Stimulated activated effector memory CD8-positive, alpha-beta T cell treated with anti-CD3 and anti-CD28 coated beads, Interleukin-12 subunit alpha, Interleukin-12 subunit beta, amount 100 ng/mL, for 72 hours (primary cell): Measurements from ENCODE around the gene BSX.
A peak's percentile ranks its signal among the peaks of the same experiment; 100 is the strongest.

ENCODE experiments used
- ATAC-seq: fragments of 150-1000 bp; cut with Tn5 transposase; 2 replicates; pipeline ENCODE4 v1.10.0; 2021
- DNase-seq, 2 donors: peaks; one replicate each; pipeline ENCODE4 v3.0.0; 2021 to 2022; ENCODE audit warnings: low spot score in 2 of 2
- H3K27ac Mint-ChIP-seq: one replicate; pipeline ENCODE4 v1.8.0; 2022; ENCODE audit warnings: mild to moderate bottlenecking, mixed read lengths
- H3K36me3 Mint-ChIP-seq: one replicate; pipeline ENCODE4 v1.8.0; 2022; ENCODE audit warnings: mild to moderate bottlenecking, mixed read lengths
- H3K4me1 Mint-ChIP-seq: one replicate; pipeline ENCODE4 v1.8.0; 2022; ENCODE audit warnings: mixed read lengths
- H3K4me3 Mint-ChIP-seq: one replicate; pipeline ENCODE4 v1.8.0; 2022; ENCODE audit warnings: mild to moderate bottlenecking, mixed read lengths
- H3K9me3 Mint-ChIP-seq: one replicate; pipeline ENCODE4 v1.8.0; 2022; ENCODE audit warnings: mixed read lengths

The BSX gene

GRCh38 chr11:122978299-122978620 is 3.4 kb downstream of the BSX start:
- H3K27ac Mint-ChIP-seq, result no peak overlapping the region
- DNase-seq (no peak), ATAC-seq (no peak)
- H3K4me3 Mint-ChIP-seq, result no peak overlapping the region
- peaks cover 5% of the 10 kb centered on the region for H3K36me3 Mint-ChIP-seq
- peaks cover 56% of the 10 kb centered on the region for H3K4me1 Mint-ChIP-seq
- H3K9me3 Mint-ChIP-seq, result peaks cover 5% of the 10 kb centered on the region

GRCh38 chr11:122977470-122978298 is 4.0 kb downstream of the BSX start:
- H3K4me1 Mint-ChIP-seq, result peaks cover 50% of the 10 kb centered on the region
- ATAC-seq (peak; percentile 38), DNase-seq (peak in 1 of 2 donors; percentile 54)
- peaks cover 5% of the 10 kb centered on the region for H3K36me3 Mint-ChIP-seq
- H3K27ac Mint-ChIP-seq, result no peak overlapping the region
- H3K9me3 Mint-ChIP-seq, result peaks cover 3% of the 10 kb centered on the region
- H3K4me3 Mint-ChIP-seq, result peak overlapping the region; percentile 59

GRCh38 chr11:122976734-122977469 is 4.7 kb downstream of the BSX start:
- DNase-seq (no peak), ATAC-seq (peak; percentile 12)
- Mint-ChIP-seq H3K9me3 (no peaks in the 10 kb centered on the region), H3K4me3 (peak overlapping the region; percentile 59), H3K36me3 (peaks cover 5% of the 10 kb centered on the region), H3K4me1 (peaks cover 43% of the 10 kb centered on the region), H3K27ac (no peak overlapping the region)

GRCh38 chr11:122976061-122976733 is 5.4 kb downstream of the BSX start:
- ATAC-seq, result no peak
- no peak for DNase-seq
- Mint-ChIP-seq H3K4me3 (peak overlapping the region; percentile 59), H3K9me3 (no peaks in the 10 kb centered on the region), H3K4me1 (peaks cover 36% of the 10 kb centered on the region), H3K36me3 (peaks cover 5% of the 10 kb centered on the region), H3K27ac (no peak overlapping the region)

GRCh38 chr11:122963961-122964360 is 17.7 kb downstream of the BSX start:
- Mint-ChIP-seq H3K4me3 (no peak overlapping the region), H3K4me1 (no peaks in the 10 kb centered on the region), H3K9me3 (peaks cover 2% of the 10 kb centered on the region), H3K27ac (no peak overlapping the region), H3K36me3 (no peaks in the 10 kb centered on the region)
- ATAC-seq (no peak), DNase-seq (no peak)

- H3K9me3 Mint-ChIP-seq, result no peaks in the 10 kb centered on the region
- ATAC-seq (no peak), DNase-seq (no peak)
- no peak overlapping the region for H3K27ac Mint-ChIP-seq
- peaks cover 4% of the 10 kb centered on the region for H3K4me1 Mint-ChIP-seq
- H3K36me3 Mint-ChIP-seq, result peaks cover 5% of the 10 kb centered on the region
- no peak overlapping the region for H3K4me3 Mint-ChIP-seq
These were observed 27.2 kb downstream of the BSX start for GRCh38 chr11:122954455-122954854.

GRCh38 chr11:122951211-122951610 is 30.4 kb downstream of the BSX start:
- peaks cover 5% of the 10 kb centered on the region for H3K36me3 Mint-ChIP-seq
- H3K4me3 Mint-ChIP-seq, result no peak overlapping the region
- DNase-seq (no peak), ATAC-seq (no peak)
- H3K4me1 Mint-ChIP-seq, result peaks cover 13% of the 10 kb centered on the region
- H3K27ac Mint-ChIP-seq, result no peak overlapping the region
- H3K9me3 Mint-ChIP-seq, result no peaks in the 10 kb centered on the region

- no peaks in the 10 kb centered on the region for H3K36me3 Mint-ChIP-seq
These were observed 43.1 kb downstream of the BSX start for GRCh38 chr11:122938557-122938956.

GRCh38 chr11:122937983-122938382 is 43.7 kb downstream of the BSX start:
- no peak overlapping the region for H3K4me3 Mint-ChIP-seq
- H3K36me3 Mint-ChIP-seq, result no peaks in the 10 kb centered on the region
- no peaks in the 10 kb centered on the region for H3K4me1 Mint-ChIP-seq
- no peaks in the 10 kb centered on the region for H3K9me3 Mint-ChIP-seq
- H3K27ac Mint-ChIP-seq, result no peak overlapping the region
- no peak for DNase-seq
- ATAC-seq, result peak; percentile 78

More at GRCh38 chr11:122938557-122938956, 43.1 kb downstream of the BSX start:
- Mint-ChIP-seq H3K27ac (no peak overlapping the region), H3K4me1 (no peaks in the 10 kb centered on the region), H3K9me3 (no peaks in the 10 kb centered on the region), H3K4me3 (no peak overlapping the region)
- no peak for DNase-seq
- ATAC-seq, result peak; percentile 24

GRCh38 chr11:122933416-122933815 is 48.2 kb downstream of the BSX start:
- Mint-ChIP-seq H3K9me3 (no peaks in the 10 kb centered on the region), H3K4me3 (no peak overlapping the region), H3K4me1 (no peaks in the 10 kb centered on the region), H3K27ac (no peak overlapping the region), H3K36me3 (no peaks in the 10 kb centered on the region)
- ATAC-seq (no peak), DNase-seq (no peak)

- Mint-ChIP-seq H3K4me1 (no peaks in the 10 kb centered on the region), H3K27ac (no peak overlapping the region), H3K9me3 (no peaks in the 10 kb centered on the region), H3K36me3 (peaks cover 8% of the 10 kb centered on the region), H3K4me3 (no peak overlapping the region)
- DNase-seq (peak in 1 of 2 donors; percentile 47), ATAC-seq (peak; percentile 75)
These were observed 50.1 kb downstream of the BSX start for GRCh38 chr11:122931510-122931909.
